HepG2 (cell line): ENCODE data around the gene DDX20. TPM values are rescaled to one million over a fixed set of nuclear protein-coding genes. Genes with fewer than 3 reads are reported as not detected.

Experiments used
- ATF2 ChIP-seq: sonication (generic); formaldehyde crosslinking; IDR thresholded peaks from 2 replicates; pipeline ENCODE4 v1.4.0; 2020; ENCODE audit warnings: missing genetic modification reagents
- DPF2 ChIP-seq: sonication (generic); formaldehyde crosslinking; IDR thresholded peaks from 2 replicates; pipeline ENCODE4 v1.4.0; 2020; ENCODE audit warnings: mild to moderate bottlenecking, low read depth, missing genetic modification reagents, borderline replicate concordance
- FLYWCH1 ChIP-seq: sonication (generic); formaldehyde crosslinking; IDR thresholded peaks from 2 replicates; pipeline ENCODE4 v1.8.1; 2023; ENCODE audit warnings: mild to moderate bottlenecking, missing genetic modification reagents
- FOXK1 ChIP-seq: sonication (generic); formaldehyde crosslinking; IDR thresholded peaks from 2 replicates; pipeline ENCODE4 v1.4.0; 2020; ENCODE audit warnings: low read depth, missing genetic modification reagents, borderline replicate concordance
- GLI4 ChIP-seq: sonication (generic); formaldehyde crosslinking; IDR thresholded peaks from 2 replicates; pipeline ENCODE4 v1.5.1; 2020; ENCODE audit warnings: missing genetic modification reagents, mild to moderate bottlenecking, moderate library complexity, borderline replicate concordance
- NFE2L1 ChIP-seq: sonication (generic); formaldehyde crosslinking; IDR thresholded peaks from 2 replicates; pipeline ENCODE4 v1.4.0; 2020; ENCODE audit warnings: missing genetic modification reagents, mild to moderate bottlenecking, borderline replicate concordance
- NPAS2 ChIP-seq: sonication (generic); formaldehyde crosslinking; IDR thresholded peaks from 2 replicates; pipeline ENCODE4 v1.8.0; 2022; ENCODE audit warnings: mild to moderate bottlenecking, missing genetic modification reagents, borderline replicate concordance
- PTBP1 ChIP-seq: fragments of 200-400 bp; formaldehyde crosslinking; IDR thresholded peaks from 2 replicates; pipeline ENCODE4 v1.6.1; 2018; ENCODE audit warnings: low read length, low read depth; ENCODE audit not compliant: poor library complexity, severe bottlenecking
- RFX1 ChIP-seq: fragments of 450-650 bp; IDR thresholded peaks from 2 replicates; pipeline ENCODE4 v1.6.1; 2017
- SALL2 ChIP-seq: sonication (generic); formaldehyde crosslinking; IDR thresholded peaks from 2 replicates; pipeline ENCODE4 v1.8.1; 2023; ENCODE audit warnings: mild to moderate bottlenecking, missing genetic modification reagents, inconsistent platforms
- SOX13 ChIP-seq, 3 experiments: fragments of 450-650 bp in 1 of 3; sonication (generic) in 1 of 3; formaldehyde crosslinking in 1 of 3; IDR thresholded peaks in 2 of 3; conservative IDR thresholded peaks in 1 of 3; 2 replicates each; pipeline versions ENCODE4 v1.5.0 to v1.6.1; 2016 to 2020; ENCODE audit warnings: antibody characterized with exemption in 1 of 3, mild to moderate bottlenecking in 1 of 3, missing compliant biosample characterization in 1 of 3, missing genetic modification reagents in 1 of 3, moderate library complexity in 1 of 3
- SOX6 ChIP-seq, 2 experiments: fragments of 450-650 bp in 1 of 2; sonication (generic) in 1 of 2; formaldehyde crosslinking in 1 of 2; IDR thresholded peaks; 2 replicates each; pipeline versions ENCODE4 v1.4.0 to v1.6.1; 2017 to 2020; ENCODE audit warnings: antibody characterized with exemption in 1 of 2, mild to moderate bottlenecking in 1 of 2, missing genetic modification reagents in 1 of 2
- SP140L ChIP-seq: sonication (generic); formaldehyde crosslinking; IDR thresholded peaks from 2 replicates; pipeline ENCODE4 v1.4.0; 2020; ENCODE audit warnings: missing genetic modification reagents, borderline replicate concordance
- TGIF2 ChIP-seq: IDR thresholded peaks from 2 replicates; pipeline ENCODE4 v1.6.1; 2016; ENCODE audit warnings: control low read depth, missing compliant biosample characterization
- TP53 ChIP-seq: sonication (generic); formaldehyde crosslinking; conservative IDR thresholded peaks from 2 replicates; pipeline ENCODE4 v1.4.0; 2020; ENCODE audit warnings: missing genetic modification reagents
- ZFP41 ChIP-seq: sonication (generic); formaldehyde crosslinking; IDR thresholded peaks from 2 replicates; pipeline ENCODE4 v1.4.0; 2020; ENCODE audit warnings: mild to moderate bottlenecking, missing genetic modification reagents, borderline replicate concordance
- ZFP90 ChIP-seq: sonication (generic); formaldehyde crosslinking; IDR thresholded peaks from 2 replicates; pipeline ENCODE4 v1.8.0; 2022; ENCODE audit warnings: missing genetic modification reagents, mild to moderate bottlenecking, inconsistent platforms, borderline replicate concordance
- ZNF232 ChIP-seq: sonication (generic); formaldehyde crosslinking; IDR thresholded peaks from 2 replicates; pipeline ENCODE4 v1.4.0; 2020; ENCODE audit warnings: missing genetic modification reagents, borderline replicate concordance
- ZNF577 ChIP-seq: sonication (generic); formaldehyde crosslinking; IDR thresholded peaks from 2 replicates; pipeline ENCODE4 v1.4.0; 2020; ENCODE audit warnings: mild to moderate bottlenecking, low read depth, missing genetic modification reagents, borderline replicate concordance
- ZNF766 ChIP-seq: sonication (generic); formaldehyde crosslinking; IDR thresholded peaks from 2 replicates; pipeline ENCODE4 v1.5.0; 2020; ENCODE audit warnings: missing genetic modification reagents, borderline replicate concordance
- polyA plus RNA-seq, 8 experiments: library from polyadenylated mRNA; depleted of rRNA in 3 of 8; stranded (reverse) in 7 of 8; unstranded in 1 of 8; fragments of >200 nt; fragmentation: Illumina TruSeq in 4 of 8; extraction: Trizol in 4 of 8; gene quantifications; 2 replicates each; pipeline versions ENCODE4 v1.2.1 to v1.2.3, GENCODE V29; 2011 to 2016; ENCODE audit warnings: low read depth in 4 of 8, missing spikeins in 1 of 8, mixed read lengths in 1 of 8; ENCODE audit not compliant: insufficient read depth in 1 of 8
- total RNA-seq, 5 experiments: library from RNA; depleted of rRNA; stranded (reverse); fragments of >200 nt; fragmentation: Illumina TruSeq; extraction: Trizol; gene quantifications; 2 replicates each; pipeline ENCODE4 v1.2.3, GENCODE V29; 2016; ENCODE audit warnings: low read depth in 1 of 5
- TF ChIP-seq, protein P1 (sequence below): sonication (generic); formaldehyde crosslinking; IDR thresholded peaks from 2 replicates; pipeline ENCODE4 v1.4.0; 2020; ENCODE audit warnings: missing genetic modification reagents, borderline replicate concordance

Gene DDX20
- total and polyA plus RNA-seq, 2 of the 13 experiments (the other 11 are each of a cell fraction or from before 2014, with no cell fraction given) = 4.0 to 14.3 TPM

GRCh38 chr1:111755331-111756123 is at the start of gene DDX20 (continued):
- TF ChIP-seq ZNF577 = no peak
- TF ChIP-seq SALL2 (CRISPR knock-in tag) = no peak
- no peak for TF ChIP-seq TP53 (CRISPR knock-in tag)
- no peak for TF ChIP-seq DPF2
- TF ChIP-seq FOXK1 (CRISPR knock-in tag) = peak; percentile 50; the same call in 1 of the 2 replicates
- TF ChIP-seq ZFP90 = 0 out of 2 replicates have a peak, but pooled peaks have one; percentile 11
- TF ChIP-seq, protein P1, sequence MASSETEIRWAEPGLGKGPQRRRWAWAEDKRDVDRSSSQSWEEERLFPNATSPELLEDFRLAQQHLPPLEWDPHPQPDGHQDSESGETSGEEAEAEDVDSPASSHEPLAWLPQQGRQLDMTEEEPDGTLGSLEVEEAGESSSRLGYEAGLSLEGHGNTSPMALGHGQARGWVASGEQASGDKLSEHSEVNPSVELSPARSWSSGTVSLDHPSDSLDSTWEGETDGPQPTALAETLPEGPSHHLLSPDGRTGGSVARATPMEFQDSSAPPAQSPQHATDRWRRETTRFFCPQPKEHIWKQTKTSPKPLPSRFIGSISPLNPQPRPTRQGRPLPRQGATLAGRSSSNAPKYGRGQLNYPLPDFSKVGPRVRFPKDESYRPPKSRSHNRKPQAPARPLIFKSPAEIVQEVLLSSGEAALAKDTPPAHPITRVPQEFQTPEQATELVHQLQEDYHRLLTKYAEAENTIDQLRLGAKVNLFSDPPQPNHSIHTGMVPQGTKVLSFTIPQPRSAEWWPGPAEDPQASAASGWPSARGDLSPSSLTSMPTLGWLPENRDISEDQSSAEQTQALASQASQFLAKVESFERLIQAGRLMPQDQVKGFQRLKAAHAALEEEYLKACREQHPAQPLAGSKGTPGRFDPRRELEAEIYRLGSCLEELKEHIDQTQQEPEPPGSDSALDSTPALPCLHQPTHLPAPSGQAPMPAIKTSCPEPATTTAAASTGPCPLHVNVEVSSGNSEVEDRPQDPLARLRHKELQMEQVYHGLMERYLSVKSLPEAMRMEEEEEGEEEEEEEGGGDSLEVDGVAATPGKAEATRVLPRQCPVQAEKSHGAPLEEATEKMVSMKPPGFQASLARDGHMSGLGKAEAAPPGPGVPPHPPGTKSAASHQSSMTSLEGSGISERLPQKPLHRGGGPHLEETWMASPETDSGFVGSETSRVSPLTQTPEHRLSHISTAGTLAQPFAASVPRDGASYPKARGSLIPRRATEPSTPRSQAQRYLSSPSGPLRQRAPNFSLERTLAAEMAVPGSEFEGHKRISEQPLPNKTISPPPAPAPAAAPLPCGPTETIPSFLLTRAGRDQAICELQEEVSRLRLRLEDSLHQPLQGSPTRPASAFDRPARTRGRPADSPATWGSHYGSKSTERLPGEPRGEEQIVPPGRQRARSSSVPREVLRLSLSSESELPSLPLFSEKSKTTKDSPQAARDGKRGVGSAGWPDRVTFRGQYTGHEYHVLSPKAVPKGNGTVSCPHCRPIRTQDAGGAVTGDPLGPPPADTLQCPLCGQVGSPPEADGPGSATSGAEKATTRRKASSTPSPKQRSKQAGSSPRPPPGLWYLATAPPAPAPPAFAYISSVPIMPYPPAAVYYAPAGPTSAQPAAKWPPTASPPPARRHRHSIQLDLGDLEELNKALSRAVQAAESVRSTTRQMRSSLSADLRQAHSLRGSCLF (CRISPR knock-in tag) = no peak
- TF ChIP-seq NFE2L1 (CRISPR knock-in tag) = 0 out of 2 replicates have a peak, but pooled peaks have one; percentile 23
- peak; percentile 74; the same call in 1 of the 2 replicates for TF ChIP-seq GLI4 (CRISPR knock-in tag)
- no peak for TF ChIP-seq NPAS2
- peak; percentile 61; the same call in 1 of the 2 replicates for TF ChIP-seq ATF2 (CRISPR knock-in tag)
- TF ChIP-seq ZFP41 (CRISPR knock-in tag) = peak; percentile 69; the same call in 1 of the 2 replicates
- 0 out of 2 replicates have a peak, but pooled peaks have one; percentile 15 for TF ChIP-seq SOX13 (IDR thresholded peaks at IDR 0.05)
- TF ChIP-seq SOX13 (CRISPR knock-in tag; conservative IDR thresholded peaks at IDR 0.05 in 1 of 2, IDR thresholded peaks at IDR 0.05 in 1 of 2) = peak in 1 of 2 experiments; percentile 3; a peak in 2 of 4 replicates
- TF ChIP-seq TGIF2 (CRISPR knock-in tag) = peak; percentile 70; the same call in 1 of the 2 replicates
- no peak for TF ChIP-seq SOX6 (IDR thresholded peaks at IDR 0.05)
- peak; percentile 65; the same call in 1 of the 2 replicates for TF ChIP-seq SOX6 (CRISPR knock-in tag; IDR thresholded peaks at IDR 0.05)
- peak; percentile 25 for TF ChIP-seq PTBP1
- 0 out of 2 replicates have a peak, but pooled peaks have one; percentile 49 for TF ChIP-seq FLYWCH1 (CRISPR knock-in tag)
- no peak for TF ChIP-seq RFX1
- no peak for TF ChIP-seq ZNF232 (CRISPR knock-in tag)
- 0 out of 2 replicates have a peak, but pooled peaks have one; percentile 21 for TF ChIP-seq SP140L (CRISPR knock-in tag)
- 0 out of 2 replicates have a peak, but pooled peaks have one; percentile 68 for TF ChIP-seq ZNF766 (CRISPR knock-in tag)
